H4 (cell line): ENCODE results near the gene KNL1. TPM values are rescaled to one million over a fixed set of nuclear protein-coding genes. Genes with fewer than 3 reads are reported as not detected.
"Not testable (repeated sequence)": the region's sequence is repeated elsewhere in the genome, so short reads cannot be mapped to it uniquely, and the experiment has no call there.

Experiments
- DNase-seq: peaks from one replicate; pipeline ENCODE4 v3.0.0-alpha.2; 2015; ENCODE audit warnings: low spot score
- total RNA-seq: library from RNA; depleted of rRNA; stranded (reverse); fragments of >200 nt; shearing (Covaris generic); gene quantifications from 2 replicates; pipeline ENCODE4 v1.2.3, GENCODE V29; 2014; rRNA removed

The KNL1 gene
- total RNA-seq = 18.3 and 18.8 TPM in 2 replicates

GRCh38 chr15:40593588-40594428 is at the start of gene KNL1:
TSS of gene KNL1 (plus strand) at chr15:40594249. CDS start at chr15:40602932, 8,683 bp downstream.
- DNase-seq = peak; percentile 90

- no peak for DNase-seq
Measured at GRCh38 chr15:40545457-40545856, 48.6 kb upstream of the KNL1 start.

GRCh38 chr15:40548610-40549009 is 45.4 kb upstream of the KNL1 start:
- DNase-seq = no peak

GRCh38 chr15:40549894-40550293 is 44.2 kb upstream of the KNL1 start:
- no peak for DNase-seq

- DNase-seq = no peak
Measured at GRCh38 chr15:40550341-40551037, 43.6 kb upstream of the KNL1 start.

- DNase-seq = no peak
Measured at GRCh38 chr15:40554161-40554525, 39.9 kb upstream of the KNL1 start.

- no peak for DNase-seq
Measured at GRCh38 chr15:40555876-40556275, 38.2 kb upstream of the KNL1 start.

GRCh38 chr15:40558952-40559742 is 34.9 kb upstream of the KNL1 start:
- DNase-seq = no peak

GRCh38 chr15:40562691-40563090 is 31.4 kb upstream of the KNL1 start:
- no peak for DNase-seq

GRCh38 chr15:40563426-40563825 is 30.6 kb upstream of the KNL1 start:
- no peak for DNase-seq

GRCh38 chr15:40564591-40565332 is 29.3 kb upstream of the KNL1 start, which contains the start of gene CCDC32:
TSS of gene CCDC32 (minus strand) at chr15:40565042. CDS start at chr15:40563015, 2,027 bp downstream.
- DNase-seq = peak; percentile 100

GRCh38 chr15:40565333-40566238 is 28.5 kb upstream of the KNL1 start:
- no peak for DNase-seq

- no peak for DNase-seq
Measured at GRCh38 chr15:40567111-40567510, 26.9 kb upstream of the KNL1 start.

GRCh38 chr15:40569129-40569953 is 24.7 kb upstream of the KNL1 start, which contains the start of gene RPUSD2:
TSS of gene RPUSD2 (plus strand) at chr15:40569299. CDS start at chr15:40569338, 39 bp downstream.
- DNase-seq = peak; percentile 85

GRCh38 chr15:40575113-40575512 is 18.9 kb upstream of the KNL1 start:
- no peak for DNase-seq

GRCh38 chr15:40576914-40577313 is 17.1 kb upstream of the KNL1 start:
- DNase-seq = not testable (repeated sequence)

GRCh38 chr15:40578892-40579291 is 15.2 kb upstream of the KNL1 start:
- no peak for DNase-seq

GRCh38 chr15:40581796-40582195 is 12.3 kb upstream of the KNL1 start:
- not testable (repeated sequence) for DNase-seq

- no peak for DNase-seq
Measured at GRCh38 chr15:40582726-40583246, 11.3 kb upstream of the KNL1 start.
